Naive thymus-derived CD4-positive, alpha-beta T cell (primary cell): Measurements from ENCODE around the gene ADO. TPM values are rescaled to one million over a fixed set of nuclear protein-coding genes. Genes with fewer than 3 reads are reported as not detected.

Experiments used
- ATAC-seq: fragments of 150-1000 bp; cut with Tn5 transposase; 2 replicates; pipeline ENCODE4 v1.10.0; 2021; ENCODE audit warnings: mild to moderate bottlenecking, moderate library complexity
- CTCF ChIA-PET: fragments of 350-600 bp; sonication (Branson Sonifier 250); formaldehyde crosslinking; loops from one replicate; lab custom pipeline; 2021; ENCODE audit warnings: antibody characterized with exemption; lab: Charles Lee
- POLR2A ChIA-PET: fragments of 350-600 bp; sonication (Branson Sonifier 250); formaldehyde crosslinking; loops from one replicate; lab custom pipeline; 2021; ENCODE audit warnings: antibody characterized with exemption, inconsistent platforms; lab: Charles Lee
- DNase-seq, 9 donors: peaks; one replicate each; pipeline versions ENCODE4 v3.0.0 to v3.0.0-alpha.2; 2020 to 2022; ENCODE audit warnings: mixed read lengths in 1 of 9
- H3K27ac ChIP-seq: one replicate; pipeline ENCODE4 v1.7.0; 2013; ENCODE audit warnings: mild to moderate bottlenecking, low read depth, low read length, moderate library complexity
- H3K27me3 ChIP-seq, 2 donors: one replicate each; pipeline ENCODE4 v1.7.0; 2013; ENCODE audit warnings: low read length in 2 of 2, mild to moderate bottlenecking in 2 of 2, moderate library complexity in 2 of 2; ENCODE audit not compliant: control insufficient read depth in 2 of 2, insufficient read depth in 2 of 2
- H3K36me3 ChIP-seq, 3 experiments: 1 replicate in 2 of 3; 2 replicates in 1 of 3; pipeline ENCODE4 v1.7.0; 2013; ENCODE audit warnings: low read length in 3 of 3, mild to moderate bottlenecking in 3 of 3, moderate library complexity in 1 of 3; ENCODE audit not compliant: insufficient read depth in 3 of 3, control insufficient read depth in 2 of 3
- H3K4me1 ChIP-seq, 2 donors: one replicate each; pipeline ENCODE4 v1.7.0; 2013; ENCODE audit warnings: low read length in 2 of 2, mild to moderate bottlenecking in 2 of 2, moderate library complexity in 1 of 2; ENCODE audit not compliant: control insufficient read depth in 2 of 2, insufficient read depth in 2 of 2
- H3K4me3 ChIP-seq: 2 replicates; pipeline ENCODE4 v1.7.0; 2013; ENCODE audit warnings: mild to moderate bottlenecking, low read length
- H3K9me3 ChIP-seq, 3 experiments: 1 replicate in 2 of 3; 2 replicates in 1 of 3; pipeline ENCODE4 v1.7.0; 2013; ENCODE audit warnings: low read length in 3 of 3; ENCODE audit not compliant: control insufficient read depth in 2 of 3
- H3K27ac Mint-ChIP-seq, 9 donors: one replicate each; pipeline ENCODE4 v1.8.0; 2020 to 2022; ENCODE audit warnings: mixed read lengths in 9 of 9, mild to moderate bottlenecking in 8 of 9, moderate library complexity in 5 of 9, inconsistent platforms in 2 of 9
- H3K27me3 Mint-ChIP-seq, 5 donors: one replicate each; pipeline ENCODE4 v1.8.0; 2021 to 2022; ENCODE audit warnings: mixed read lengths in 5 of 5, mild to moderate bottlenecking in 1 of 5
- H3K36me3 Mint-ChIP-seq, 5 donors: one replicate each; pipeline ENCODE4 v1.8.0; 2020 to 2022; ENCODE audit warnings: mixed read lengths in 5 of 5, mild to moderate bottlenecking in 3 of 5, inconsistent platforms in 1 of 5
- H3K4me1 Mint-ChIP-seq, 7 donors: one replicate each; pipeline ENCODE4 v1.8.0; 2020 to 2022; ENCODE audit warnings: mixed read lengths in 7 of 7, mild to moderate bottlenecking in 3 of 7, inconsistent platforms in 1 of 7
- H3K4me3 Mint-ChIP-seq, 10 donors: one replicate each; pipeline ENCODE4 v1.8.0; 2020 to 2022; ENCODE audit warnings: mild to moderate bottlenecking in 10 of 10, mixed read lengths in 10 of 10, moderate library complexity in 6 of 10, inconsistent platforms in 2 of 10
- H3K9me3 Mint-ChIP-seq, 11 donors: one replicate each; pipeline ENCODE4 v1.8.0; 2020 to 2022; ENCODE audit warnings: mixed read lengths in 11 of 11, mild to moderate bottlenecking in 4 of 11, inconsistent platforms in 1 of 11, moderate library complexity in 1 of 11
- intact Hi-C, 2 donors: fragments of 100-400 bp; cut with micrococcal nuclease; formaldehyde crosslinking; loops; one replicate each; pipeline ENCODE4 v1.15.1; 2023
- polyA plus RNA-seq, 2 donors: library from polyadenylated mRNA; unstranded; fragments of 300-500 nt; fragmentation: Illumina TruSeq; gene quantifications; one replicate each; pipeline ENCODE4 v1.2.3, GENCODE V29; 2021
- total RNA-seq, 6 experiments: library from RNA in 5 of 6; stranded (reverse) in 5 of 6; gene quantifications; 1 replicate in 5 of 6; 2 replicates in 1 of 6; pipeline ENCODE4 v1.2.3 and lab custom pipeline; 2021 to 2026

Gene ADO
- total and polyA plus RNA-seq, 7 experiments from 2014 or later, result 2.0 to 21.3 (median 12.4) TPM

DNA sequence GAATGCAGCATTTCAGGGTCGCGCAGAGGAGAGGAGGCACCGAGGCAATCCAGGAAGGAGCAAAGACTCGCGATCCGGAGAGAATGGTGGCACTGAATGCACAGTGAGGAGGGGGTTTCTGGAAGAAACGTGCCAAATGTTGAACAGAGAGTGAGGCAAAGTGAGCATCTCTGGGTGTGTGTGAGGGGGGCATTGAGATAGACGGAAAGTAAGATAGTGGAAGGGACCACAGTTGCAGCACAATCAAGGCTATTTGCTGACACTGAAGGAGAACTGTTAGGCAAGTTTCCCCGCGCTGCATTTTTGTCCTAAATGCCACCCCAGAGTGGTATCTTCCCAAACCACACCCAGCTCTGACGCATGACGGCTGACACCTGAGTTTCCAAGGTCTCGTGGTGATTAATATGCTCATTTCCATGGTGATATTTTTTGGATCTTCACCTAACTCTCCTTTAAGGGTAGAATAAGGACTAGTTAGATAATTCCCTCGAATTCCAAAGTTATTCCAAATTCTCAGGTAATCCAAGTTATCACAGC, 14.4 kb upstream of the ADO start:
- intact Hi-C loops, result no loop called here
- ChIA-PET CTCF (no interaction called here), POLR2A (interaction anchor here (0.7 kb wide), 1 partner anchor 9 kb away, joined by 4 read pairs; no protein-coding TSS in a partner anchor)

GRCh38 chr10:62790571-62790970, 13.9 kb upstream of the ADO start:
- no peaks in the 10 kb centered on the region for H3K9me3 ChIP-seq
- H3K4me1 Mint-ChIP-seq, result no peaks in the 10 kb centered on the region

More for the DNA sequence above, 14.4 kb upstream of the ADO start:
- Mint-ChIP-seq H3K27ac (peak overlapping the region in 1 of 9 donors; percentile 35), H3K27me3 (peaks cover 0 to 46% (median 5%) of the 10 kb centered on the region in 5 donors), H3K4me3 (no peak overlapping the region), H3K4me1 (no peaks in the 10 kb centered on the region), H3K36me3 (peaks cover 2 to 5% (median 4%) of the 10 kb centered on the region in 5 donors), H3K9me3 (peaks cover 0 to 18% (median 4%) of the 10 kb centered on the region in 11 donors)
- H3K27ac ChIP-seq, result no peak overlapping the region
- H3K36me3 ChIP-seq, result no peaks in the 10 kb centered on the region
- H3K9me3 ChIP-seq, result no peaks in the 10 kb centered on the region
- no peak overlapping the region for H3K4me3 ChIP-seq
- ATAC-seq (no peak), DNase-seq (no peak)
- no peaks in the 10 kb centered on the region for H3K27me3 ChIP-seq
- H3K4me1 ChIP-seq, result no peaks in the 10 kb centered on the region

GRCh38 chr10:62792261-62792660, 12.3 kb upstream of the ADO start:
- Mint-ChIP-seq H3K4me3 (no peak overlapping the region), H3K9me3 (peaks cover 0 to 8% (median 0%) of the 10 kb centered on the region in 11 donors), H3K27ac (no peak overlapping the region), H3K4me1 (no peaks in the 10 kb centered on the region), H3K27me3 (peaks cover 7 to 54% (median 17%) of the 10 kb centered on the region in 5 donors), H3K36me3 (no peaks in the 10 kb centered on the region)
- Histone ChIP-seq H3K27me3 (no peaks in the 10 kb centered on the region), H3K36me3 (no peaks in the 10 kb centered on the region), H3K27ac (no peak overlapping the region), H3K9me3 (no peaks in the 10 kb centered on the region), H3K4me1 (no peaks in the 10 kb centered on the region), H3K4me3 (no peak overlapping the region)
- ChIA-PET POLR2A (interaction anchor here (0.9 kb wide), 1 partner anchor 12 kb away, joined by 3 read pairs; no protein-coding TSS in a partner anchor), CTCF (interaction anchor here (0.6 kb wide), 1 partner anchor 353 kb away, joined by 3 read pairs; no protein-coding TSS in a partner anchor)
- intact Hi-C loops, result no loop called here
- no peak for ATAC-seq
- DNase-seq, result no peak

More at GRCh38 chr10:62790571-62790970, 13.9 kb upstream of the ADO start:
- ATAC-seq, result no peak
- H3K36me3 Mint-ChIP-seq, result peaks cover 0 to 2% (median 0%) of the 10 kb centered on the region in 5 donors
- H3K27ac Mint-ChIP-seq, result no peak overlapping the region
- H3K4me3 ChIP-seq, result no peak overlapping the region
- H3K36me3 ChIP-seq, result no peaks in the 10 kb centered on the region
- ChIA-PET CTCF (no interaction called here), POLR2A (no interaction called here)
- DNase-seq, result no peak
- H3K9me3 Mint-ChIP-seq, result peaks cover 0 to 14% (median 0%) of the 10 kb centered on the region in 11 donors
- no peak overlapping the region for H3K27ac ChIP-seq
- H3K4me1 ChIP-seq, result no peaks in the 10 kb centered on the region
- intact Hi-C loops, result no loop called here
- H3K27me3 ChIP-seq, result no peaks in the 10 kb centered on the region
- H3K27me3 Mint-ChIP-seq, result peaks cover 0 to 45% (median 6%) of the 10 kb centered on the region in 5 donors
- no peak overlapping the region for H3K4me3 Mint-ChIP-seq

- Histone ChIP-seq H3K9me3 (no peaks in the 10 kb centered on the region), H3K4me3 (no peak overlapping the region), H3K27me3 (no peaks in the 10 kb centered on the region), H3K27ac (no peak overlapping the region), H3K36me3 (no peaks in the 10 kb centered on the region), H3K4me1 (no peaks in the 10 kb centered on the region)
- peaks cover 0 to 2% (median 0%) of the 10 kb centered on the region in 5 donors for H3K36me3 Mint-ChIP-seq
- no peaks in the 10 kb centered on the region for H3K4me1 Mint-ChIP-seq
- no peaks in the 10 kb centered on the region for H3K9me3 Mint-ChIP-seq
- H3K27ac Mint-ChIP-seq, result no peak overlapping the region
- intact Hi-C loops, result no loop called here
- no peak for ATAC-seq
- ChIA-PET POLR2A (no interaction called here), CTCF (no interaction called here)
- H3K4me3 Mint-ChIP-seq, result no peak overlapping the region
- peaks cover 19 to 69% (median 37%) of the 10 kb centered on the region in 5 donors for H3K27me3 Mint-ChIP-seq
- DNase-seq, result no peak
These were observed 10.2 kb upstream of the ADO start for GRCh38 chr10:62794306-62794705.

DNA sequence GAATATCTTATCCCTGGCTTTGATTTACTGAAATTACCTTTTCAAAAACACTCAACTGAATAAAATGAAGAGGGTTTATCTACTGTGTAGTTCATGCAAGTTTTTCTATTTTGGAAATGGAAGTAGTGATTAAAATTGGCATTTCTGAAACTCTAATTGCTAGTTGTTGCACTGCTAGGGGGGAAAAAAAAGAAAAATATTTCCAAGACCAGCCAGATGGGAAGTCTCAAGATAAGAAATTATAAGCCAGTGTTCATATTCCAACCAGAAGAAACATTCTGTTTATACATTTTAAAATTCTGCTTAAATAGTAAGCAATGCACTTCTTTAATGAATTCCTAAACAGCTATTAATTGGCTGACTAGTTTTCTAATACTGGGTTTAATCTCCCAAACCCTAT, 9.4 kb upstream of the ADO start:
- POLR2A ChIA-PET, result no interaction called here
- H3K27me3 Mint-ChIP-seq, result peaks cover 19 to 69% (median 37%) of the 10 kb centered on the region in 5 donors

DNA sequence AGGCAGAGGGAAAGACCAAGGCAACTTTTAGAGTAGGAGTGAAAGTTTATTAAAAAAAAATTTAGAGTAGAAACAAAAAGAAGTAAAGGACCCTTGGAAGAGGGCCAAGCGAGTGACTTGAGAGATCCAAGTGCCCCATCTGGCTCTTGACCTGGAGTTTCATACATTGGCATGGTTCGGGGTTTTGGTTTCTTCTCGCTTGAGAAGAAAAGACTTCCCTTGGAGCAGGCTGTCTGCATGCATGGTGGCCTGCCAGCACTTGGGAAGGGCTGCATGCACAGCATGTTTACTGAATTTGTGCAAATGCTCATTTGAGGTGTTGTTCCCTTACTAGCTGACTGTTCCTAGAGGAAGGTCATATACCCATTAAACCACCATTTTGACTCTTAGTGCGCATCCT, 8.8 kb upstream of the ADO start:
- POLR2A ChIA-PET, result no interaction called here
- peaks cover 19 to 76% (median 37%) of the 10 kb centered on the region in 5 donors for H3K27me3 Mint-ChIP-seq

More for the DNA sequence above, 9.4 kb upstream of the ADO start:
- DNase-seq (no peak), ATAC-seq (no peak)
- no peaks in the 10 kb centered on the region for H3K4me1 Mint-ChIP-seq
- Histone ChIP-seq H3K36me3 (no peaks in the 10 kb centered on the region), H3K4me1 (no peaks in the 10 kb centered on the region), H3K9me3 (no peaks in the 10 kb centered on the region), H3K27ac (no peak overlapping the region), H3K4me3 (no peak overlapping the region), H3K27me3 (no peaks in the 10 kb centered on the region)
- CTCF ChIA-PET, result no interaction called here
- intact Hi-C loops, result no loop called here
- H3K27ac Mint-ChIP-seq, result no peak overlapping the region
- peaks cover 0 to 1% (median 0%) of the 10 kb centered on the region in 11 donors for H3K9me3 Mint-ChIP-seq
- peaks cover 0 to 2% (median 0%) of the 10 kb centered on the region in 5 donors for H3K36me3 Mint-ChIP-seq
- H3K4me3 Mint-ChIP-seq, result no peak overlapping the region

DNA sequence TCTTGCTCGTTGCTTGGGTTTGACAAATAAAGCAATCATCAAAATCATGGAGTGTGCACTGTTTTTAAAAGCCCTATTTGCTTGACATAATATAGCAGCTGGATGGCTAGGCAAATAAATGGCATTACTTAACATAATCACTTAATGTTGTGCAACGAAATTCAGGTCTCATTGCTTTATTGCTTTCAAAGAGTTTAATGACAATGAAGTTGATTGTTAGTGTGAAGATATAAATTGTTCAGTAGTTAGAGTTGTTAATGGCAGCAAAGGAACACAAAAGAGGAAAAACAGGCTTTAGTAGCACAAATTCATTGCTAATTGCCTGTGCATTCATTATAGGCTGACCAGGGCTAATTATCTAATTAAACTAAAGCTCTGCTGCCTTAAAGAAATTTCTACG, 7.6 kb upstream of the ADO start:
- ChIA-PET CTCF (interaction anchor here (1.2 kb wide), 1 partner anchor 21 kb away, joined by 3 read pairs; no protein-coding TSS in a partner anchor), POLR2A (no interaction called here)
- intact Hi-C loops, result no loop called here
- ATAC-seq (no peak), DNase-seq (no peak)
- Mint-ChIP-seq H3K27ac (no peak overlapping the region), H3K36me3 (peaks cover 0 to 2% (median 0%) of the 10 kb centered on the region in 5 donors), H3K27me3 (peaks cover 19 to 76% (median 37%) of the 10 kb centered on the region in 5 donors), H3K4me1 (no peaks in the 10 kb centered on the region), H3K4me3 (no peak overlapping the region), H3K9me3 (peaks cover 0 to 1% (median 0%) of the 10 kb centered on the region in 11 donors)
- Histone ChIP-seq H3K27me3 (no peaks in the 10 kb centered on the region), H3K4me3 (no peak overlapping the region), H3K4me1 (no peaks in the 10 kb centered on the region), H3K9me3 (no peaks in the 10 kb centered on the region), H3K36me3 (no peaks in the 10 kb centered on the region), H3K27ac (no peak overlapping the region)

More for the DNA sequence above, 8.8 kb upstream of the ADO start:
- no peak overlapping the region for H3K4me3 ChIP-seq
- Mint-ChIP-seq H3K4me1 (no peaks in the 10 kb centered on the region), H3K4me3 (no peak overlapping the region), H3K36me3 (peaks cover 0 to 2% (median 0%) of the 10 kb centered on the region in 5 donors), H3K27ac (no peak overlapping the region), H3K9me3 (peaks cover 0 to 1% (median 0%) of the 10 kb centered on the region in 11 donors)
- CTCF ChIA-PET, result no interaction called here
- no peaks in the 10 kb centered on the region for H3K9me3 ChIP-seq
- ATAC-seq, result no peak
- H3K27ac ChIP-seq, result no peak overlapping the region
- intact Hi-C loops, result no loop called here
- no peaks in the 10 kb centered on the region for H3K36me3 ChIP-seq
- DNase-seq, result no peak
- H3K4me1 ChIP-seq, result no peaks in the 10 kb centered on the region
- no peaks in the 10 kb centered on the region for H3K27me3 ChIP-seq
